ENCODE measurements around the gene ERMARD. TPM values are rescaled to one million over a fixed set of nuclear protein-coding genes. Genes with fewer than 3 reads are reported as not detected.

ERMARD gene
- total RNA-seq, 1 donor from 2014 or later, result 24.8 TPM

GRCh38 chr6:169803816-169804340 is 52.5 kb downstream of the ERMARD start:
- DNase-seq (ENCODE audit: low spot score), result no peak
- no peaks in the 10 kb centered on the region for H3K4me1 Mint-ChIP-seq (ENCODE audit: unreplicated experiment)
- H3K36me3 Mint-ChIP-seq (ENCODE audit: low read depth, unreplicated experiment), result peaks cover 3% of the 10 kb centered on the region
- TF ChIP-seq CTCF (IDR thresholded peaks at IDR 0.05; ENCODE audit: unreplicated experiment), result no peak
- H3K27me3 Mint-ChIP-seq (ENCODE audit: unreplicated experiment), result peaks cover 20% of the 10 kb centered on the region
- no peak overlapping the region for H3K27ac Mint-ChIP-seq (ENCODE audit: unreplicated experiment)
- H3K4me3 Mint-ChIP-seq (ENCODE audit: unreplicated experiment), result no peak overlapping the region
- H3K9me3 Mint-ChIP-seq (ENCODE audit: unreplicated experiment), result no peaks in the 10 kb centered on the region

- peaks cover 20% of the 10 kb centered on the region for H3K27me3 Mint-ChIP-seq (ENCODE audit: unreplicated experiment)
- H3K9me3 Mint-ChIP-seq (ENCODE audit: unreplicated experiment), result no peaks in the 10 kb centered on the region
- no peak overlapping the region for H3K27ac Mint-ChIP-seq (ENCODE audit: unreplicated experiment)
- no peaks in the 10 kb centered on the region for H3K4me1 Mint-ChIP-seq (ENCODE audit: unreplicated experiment)
- TF ChIP-seq CTCF (IDR thresholded peaks at IDR 0.05; ENCODE audit: unreplicated experiment), result no peak
- DNase-seq (ENCODE audit: low spot score), result no peak
- peaks cover 3% of the 10 kb centered on the region for H3K36me3 Mint-ChIP-seq (ENCODE audit: low read depth, unreplicated experiment)
- H3K4me3 Mint-ChIP-seq (ENCODE audit: unreplicated experiment), result no peak overlapping the region
These were observed 53.0 kb downstream of the ERMARD start for GRCh38 chr6:169804427-169804826.

GRCh38 chr6:169805242-169805838 is 53.9 kb downstream of the ERMARD start:
- Mint-ChIP-seq H3K4me1 (ENCODE audit: unreplicated experiment) (no peaks in the 10 kb centered on the region), H3K9me3 (ENCODE audit: unreplicated experiment) (no peaks in the 10 kb centered on the region), H3K36me3 (ENCODE audit: low read depth, unreplicated experiment) (peaks cover 3% of the 10 kb centered on the region), H3K27me3 (ENCODE audit: unreplicated experiment) (peaks cover 21% of the 10 kb centered on the region), H3K27ac (ENCODE audit: unreplicated experiment) (no peak overlapping the region), H3K4me3 (ENCODE audit: unreplicated experiment) (no peak overlapping the region)
- no peak for TF ChIP-seq CTCF (IDR thresholded peaks at IDR 0.05; ENCODE audit: unreplicated experiment)
- no peak for DNase-seq (ENCODE audit: low spot score)

GRCh38 chr6:169806701-169807100 is 55.3 kb downstream of the ERMARD start:
- no peak for TF ChIP-seq CTCF (IDR thresholded peaks at IDR 0.05; ENCODE audit: unreplicated experiment)
- Mint-ChIP-seq H3K4me1 (ENCODE audit: unreplicated experiment) (no peaks in the 10 kb centered on the region), H3K4me3 (ENCODE audit: unreplicated experiment) (no peak overlapping the region), H3K36me3 (ENCODE audit: low read depth, unreplicated experiment) (peaks cover 3% of the 10 kb centered on the region), H3K27ac (ENCODE audit: unreplicated experiment) (no peak overlapping the region), H3K27me3 (ENCODE audit: unreplicated experiment) (peaks cover 21% of the 10 kb centered on the region), H3K9me3 (ENCODE audit: unreplicated experiment) (no peaks in the 10 kb centered on the region)
- DNase-seq (ENCODE audit: low spot score), result no peak

GRCh38 chr6:169807229-169807628 is 55.8 kb downstream of the ERMARD start:
- Mint-ChIP-seq H3K27ac (ENCODE audit: unreplicated experiment) (no peak overlapping the region), H3K4me1 (ENCODE audit: unreplicated experiment) (no peaks in the 10 kb centered on the region), H3K36me3 (ENCODE audit: low read depth, unreplicated experiment) (peaks cover 3% of the 10 kb centered on the region), H3K4me3 (ENCODE audit: unreplicated experiment) (no peak overlapping the region), H3K9me3 (ENCODE audit: unreplicated experiment) (no peaks in the 10 kb centered on the region), H3K27me3 (ENCODE audit: unreplicated experiment) (peaks cover 21% of the 10 kb centered on the region)
- DNase-seq (ENCODE audit: low spot score), result no peak
- TF ChIP-seq CTCF (IDR thresholded peaks at IDR 0.05; ENCODE audit: unreplicated experiment), result no peak

Data from endothelial cell (in vitro differentiated cells).